ENCODE data around the gene GALNT16. TPM values are rescaled to one million over a fixed set of nuclear protein-coding genes. Genes with fewer than 3 reads are reported as not detected.

Gene GALNT16
- total RNA-seq, 4 donors from 2014 or later: 3.7 to 16.2 (median 6.7) TPM

GRCh38 chr14:69242311-69243224, 17.4 kb upstream of the GALNT16 start:
- ATAC-seq: peak; percentile 70
- no peak overlapping the region for H3K4me3 ChIP-seq
- 31 to 43% methylated on average over 8 to 10 of the region's 10 CpGs for WGBS, 2 donors (ENCODE audit: low coverage in 1 of 2)
- H3K4me1 ChIP-seq: peaks cover 0 to 24% (median 0%) of the 10 kb centered on the region in 3 donors
- peaks cover 0 to 42% of the 10 kb centered on the region in 2 donors for H3K36me3 ChIP-seq
- no peaks in the 10 kb centered on the region for H3K9me3 ChIP-seq
- peak overlapping the region; percentile 7 to 55 (median 46) for H3K27ac ChIP-seq
- no peak for TF ChIP-seq POLR2AphosphoS5 (IDR thresholded peaks at IDR 0.05)
- TF ChIP-seq CTCF (IDR thresholded peaks at IDR 0.05): peak; percentile 74 to 87 (median 80)
- TF ChIP-seq EP300 (IDR thresholded peaks at IDR 0.05): no peak
- TF ChIP-seq POLR2A (IDR thresholded peaks at IDR 0.05): no peak
- no peaks in the 10 kb centered on the region for H3K27me3 ChIP-seq

- no peak overlapping the region for H3K27ac ChIP-seq
- H3K4me1 ChIP-seq: peaks cover 0 to 37% (median 0%) of the 10 kb centered on the region in 3 donors
- no peaks in the 10 kb centered on the region for H3K27me3 ChIP-seq
- no peaks in the 10 kb centered on the region for H3K9me3 ChIP-seq
- WGBS, 2 donors (ENCODE audit: low coverage in 1 of 2): 82% methylated on average over 3 of the region's 3 CpGs; no CpG with 5 or more reads in 1 of the 2 donors
- no peak for ATAC-seq
- no peak overlapping the region for H3K4me3 ChIP-seq
- H3K36me3 ChIP-seq: peaks cover 0 to 18% of the 10 kb centered on the region in 2 donors
- TF ChIP-seq CTCF (IDR thresholded peaks at IDR 0.05) (no peak), POLR2AphosphoS5 (IDR thresholded peaks at IDR 0.05) (no peak), POLR2A (IDR thresholded peaks at IDR 0.05) (no peak), EP300 (IDR thresholded peaks at IDR 0.05) (no peak)
These were observed 15.0 kb upstream of the GALNT16 start for GRCh38 chr14:69244946-69245345.

GRCh38 chr14:69246331-69246730, 13.6 kb upstream of the GALNT16 start:
- H3K27ac ChIP-seq: no peak overlapping the region
- no peaks in the 10 kb centered on the region for H3K27me3 ChIP-seq
- H3K4me1 ChIP-seq: peaks cover 0 to 44% (median 0%) of the 10 kb centered on the region in 3 donors
- WGBS, 2 donors (ENCODE audit: low coverage in 1 of 2): 80% methylated on average over 2 of the region's 3 CpGs; no CpG with 5 or more reads in 1 of the 2 donors
- H3K9me3 ChIP-seq: no peaks in the 10 kb centered on the region
- H3K4me3 ChIP-seq: no peak overlapping the region
- TF ChIP-seq EP300 (IDR thresholded peaks at IDR 0.05): no peak
- no peak for TF ChIP-seq POLR2AphosphoS5 (IDR thresholded peaks at IDR 0.05)
- no peak for TF ChIP-seq POLR2A (IDR thresholded peaks at IDR 0.05)
- no peak for TF ChIP-seq CTCF (IDR thresholded peaks at IDR 0.05)
- H3K36me3 ChIP-seq: peaks cover 0 to 4% of the 10 kb centered on the region in 2 donors
- no peak for ATAC-seq

DNA sequence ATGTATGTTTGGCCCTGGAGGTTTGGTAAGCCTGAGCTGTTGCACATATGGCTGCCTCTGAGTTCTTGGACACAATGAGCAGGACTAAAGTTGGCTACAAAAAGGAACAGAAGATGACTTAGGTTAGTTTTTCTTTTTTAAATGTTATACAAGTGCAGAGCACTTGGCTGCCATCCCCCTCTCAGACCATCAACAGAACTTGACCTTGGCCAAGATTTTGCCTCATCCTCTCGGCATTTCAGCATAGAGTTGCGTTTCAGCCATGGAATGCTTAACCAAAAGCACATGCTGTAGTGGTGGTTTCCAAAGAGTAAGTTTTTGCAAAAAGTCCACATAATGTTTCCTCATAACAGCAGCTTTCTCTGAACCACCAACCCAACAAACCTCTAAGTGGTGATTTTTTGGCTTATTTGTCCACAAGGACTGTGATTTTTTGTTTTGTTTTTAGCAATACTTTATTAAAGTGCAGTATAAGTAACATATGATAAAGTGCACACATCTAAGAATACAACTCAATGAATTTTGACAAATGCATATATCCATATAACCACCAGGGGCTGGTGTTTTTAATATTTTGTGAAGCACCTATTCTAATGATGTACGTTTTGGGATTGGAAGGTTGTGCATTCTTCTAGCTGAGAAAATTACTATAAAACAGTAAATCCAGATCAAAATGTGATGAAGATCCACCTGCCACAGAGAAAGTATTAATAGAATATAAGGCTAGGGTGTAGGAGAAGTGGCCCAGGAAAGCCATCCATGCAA, 12.1 kb upstream of the GALNT16 start:
- no peaks in the 10 kb centered on the region for H3K36me3 ChIP-seq
- no peak for TF ChIP-seq EP300 (IDR thresholded peaks at IDR 0.05)
- TF ChIP-seq POLR2AphosphoS5 (IDR thresholded peaks at IDR 0.05): peak; percentile 91
- peak; percentile 14 to 40 (median 31) for TF ChIP-seq CTCF (IDR thresholded peaks at IDR 0.05)
- peaks cover 0 to 37% (median 0%) of the 10 kb centered on the region in 3 donors for H3K4me1 ChIP-seq
- ATAC-seq: peak; percentile 94
- no peaks in the 10 kb centered on the region for H3K27me3 ChIP-seq
- H3K9me3 ChIP-seq: no peaks in the 10 kb centered on the region
- WGBS, 2 donors (ENCODE audit: low coverage in 1 of 2): 24 to 44% methylated on average over 3 of the region's 3 CpGs
- peak overlapping the region; percentile 77 to 79 (median 78) for H3K27ac ChIP-seq
- no peak overlapping the region for H3K4me3 ChIP-seq
